ENCODE data around the gene RPTOR.

DNA sequence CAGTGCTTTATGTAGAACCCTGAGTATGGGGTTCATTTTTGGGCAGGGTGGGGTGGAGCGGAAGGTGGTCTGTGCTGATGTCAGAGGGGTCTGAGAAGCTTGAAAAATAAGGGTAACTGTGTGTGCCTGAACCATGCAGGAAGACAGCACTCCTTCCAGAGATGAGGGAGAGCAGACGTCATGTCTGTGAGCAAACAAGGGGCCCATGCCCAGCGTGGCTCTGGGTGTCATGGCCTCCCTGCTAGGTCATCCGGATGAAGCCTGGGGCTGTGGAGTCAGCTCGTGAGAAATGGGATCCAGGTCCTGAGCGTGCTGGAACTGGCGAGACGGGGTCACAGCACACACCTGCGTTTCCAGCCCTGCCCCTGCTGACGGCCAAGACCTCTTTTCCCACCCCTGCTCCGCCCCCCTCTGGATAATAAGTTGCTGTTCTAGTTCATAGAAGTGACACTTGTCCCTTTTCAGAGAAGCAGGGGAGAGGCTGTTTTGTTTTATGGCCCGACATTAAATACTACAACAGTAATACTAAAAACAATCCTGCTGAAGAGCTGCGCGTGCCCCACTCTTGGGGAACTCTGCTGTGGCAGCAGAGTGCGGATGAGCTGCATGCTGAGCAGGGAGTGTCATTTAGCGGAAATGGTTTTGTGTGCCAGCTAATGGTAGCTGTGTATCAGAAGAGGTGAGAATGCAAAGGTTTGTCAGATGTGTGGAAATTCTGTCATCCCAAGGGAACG is 92.6 kb downstream of the RPTOR start:
- TF ChIP-seq POLR2AphosphoS5 (IDR thresholded peaks at IDR 0.05) (no peak), CTCF (IDR thresholded peaks at IDR 0.05) (no peak), EP300 (IDR thresholded peaks at IDR 0.05) (no peak), POLR2A (IDR thresholded peaks at IDR 0.05) (no peak)

All from upper lobe of left lung (tissue), 4 donors.